BE2C (cell line): ENCODE measurements around the gene KDM6A.
"Not testable (repeated sequence)": the region's sequence is repeated elsewhere in the genome, so short reads cannot be mapped to it uniquely, and the experiment has no call there.

ENCODE experiments used
- DNase-seq: peaks from one replicate; pipeline ENCODE4 v3.0.0-alpha.2; 2020
- H3K27me3 ChIP-seq: fragments of 250-450 bp; sonication (Bioruptor Pico); 2 replicates; pipeline ENCODE4 v1.5.1; 2020; ENCODE audit warnings: mild to moderate bottlenecking
- H3K36me3 ChIP-seq: fragments of 250-450 bp; sonication (Bioruptor Pico); 2 replicates; pipeline ENCODE4 v1.5.1; 2020; ENCODE audit warnings: mild to moderate bottlenecking
- H3K4me1 ChIP-seq: fragments of 250-450 bp; sonication (Bioruptor Pico); 2 replicates; pipeline ENCODE4 v1.5.1; 2020
- H3K4me3 ChIP-seq: 2 replicates; pipeline ENCODE4 v1.5.1; 2011; ENCODE audit warnings: low read depth, low read length
- H3K9me3 ChIP-seq: fragments of 250-450 bp; sonication (Bioruptor Pico); 2 replicates; pipeline ENCODE4 v1.5.1; 2020
- CTCF ChIP-seq: IDR thresholded peaks from 2 replicates; pipeline ENCODE4 v1.5.1; 2012; ENCODE audit warnings: mild to moderate bottlenecking, low read depth, low read length

Gene KDM6A

GRCh38 chrX:45134315-45134731, 261.3 kb downstream of the KDM6A start:
- DNase-seq: peak; percentile 32

GRCh38 chrX:45134775-45135174, 261.8 kb downstream of the KDM6A start:
- Histone ChIP-seq H3K36me3 (no peaks in the 10 kb centered on the region), H3K9me3 (no peaks in the 10 kb centered on the region), H3K4me3 (no peak overlapping the region), H3K4me1 (no peaks in the 10 kb centered on the region; the same call in 1 of the 2 replicates), H3K27me3 (no peaks in the 10 kb centered on the region)
- no peak for DNase-seq
- TF ChIP-seq CTCF: no peak

More at GRCh38 chrX:45134315-45134731, 261.3 kb downstream of the KDM6A start:
- no peaks in the 10 kb centered on the region for H3K9me3 ChIP-seq
- no peaks in the 10 kb centered on the region for H3K36me3 ChIP-seq
- no peak overlapping the region for H3K4me3 ChIP-seq
- TF ChIP-seq CTCF: no peak
- no peaks in the 10 kb centered on the region; the same call in 1 of the 2 replicates for H3K4me1 ChIP-seq
- H3K27me3 ChIP-seq: no peaks in the 10 kb centered on the region

GRCh38 chrX:45135391-45136075, 262.5 kb downstream of the KDM6A start:
- H3K27me3 ChIP-seq, H3K36me3 ChIP-seq, H3K4me1 ChIP-seq, H3K9me3 ChIP-seq, DNase-seq, H3K4me3 ChIP-seq: not testable (repeated sequence)

DNA sequence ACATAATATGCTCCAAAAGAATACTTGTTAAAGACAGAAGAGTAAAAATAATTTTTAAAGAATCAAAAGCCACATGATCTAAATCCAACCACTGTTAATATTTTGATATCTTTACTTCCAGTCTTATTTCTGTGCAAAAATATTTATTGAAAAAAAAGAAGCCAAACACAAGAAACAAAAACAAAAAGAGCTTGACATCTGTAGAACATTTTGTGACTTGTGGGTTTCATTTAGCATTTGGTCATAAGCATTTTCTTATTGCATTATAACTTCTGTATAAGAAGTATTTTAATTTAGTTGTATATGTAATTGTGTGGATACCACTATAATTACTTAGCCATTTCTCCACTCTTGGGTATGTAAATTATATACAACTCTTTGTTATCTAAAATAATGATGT, 264.5 kb downstream of the KDM6A start:
- no peak for TF ChIP-seq CTCF
- no peak for DNase-seq
- Histone ChIP-seq H3K4me1 (no peaks in the 10 kb centered on the region; the same call in 1 of the 2 replicates), H3K4me3 (no peak overlapping the region), H3K27me3 (no peaks in the 10 kb centered on the region), H3K9me3 (no peaks in the 10 kb centered on the region), H3K36me3 (no peaks in the 10 kb centered on the region)

DNA sequence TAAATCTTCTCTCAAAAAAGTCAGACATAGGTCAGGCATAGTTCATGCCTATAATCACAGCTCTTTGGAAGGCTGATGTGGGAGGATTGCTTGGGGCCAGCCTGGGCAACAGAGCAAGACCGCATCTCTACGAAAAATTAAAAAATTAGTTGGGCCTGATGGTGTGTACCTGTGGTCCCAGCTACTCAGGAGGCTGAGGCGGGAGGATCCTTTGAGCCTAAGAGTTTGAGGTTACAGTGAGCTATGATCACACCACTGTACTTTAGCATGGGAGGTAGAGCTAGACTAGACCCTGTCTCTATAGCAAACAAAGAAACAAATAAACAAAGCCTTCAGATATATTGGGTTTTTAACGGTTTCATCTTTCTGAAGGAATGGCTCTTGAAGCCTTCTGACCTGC, 265.5 kb downstream of the KDM6A start:
- Histone ChIP-seq H3K9me3 (no peaks in the 10 kb centered on the region), H3K27me3 (no peaks in the 10 kb centered on the region), H3K4me1 (no peaks in the 10 kb centered on the region; the same call in 1 of the 2 replicates), H3K36me3 (no peaks in the 10 kb centered on the region), H3K4me3 (no peak overlapping the region)
- DNase-seq: no peak
- no peak for TF ChIP-seq CTCF

DNA sequence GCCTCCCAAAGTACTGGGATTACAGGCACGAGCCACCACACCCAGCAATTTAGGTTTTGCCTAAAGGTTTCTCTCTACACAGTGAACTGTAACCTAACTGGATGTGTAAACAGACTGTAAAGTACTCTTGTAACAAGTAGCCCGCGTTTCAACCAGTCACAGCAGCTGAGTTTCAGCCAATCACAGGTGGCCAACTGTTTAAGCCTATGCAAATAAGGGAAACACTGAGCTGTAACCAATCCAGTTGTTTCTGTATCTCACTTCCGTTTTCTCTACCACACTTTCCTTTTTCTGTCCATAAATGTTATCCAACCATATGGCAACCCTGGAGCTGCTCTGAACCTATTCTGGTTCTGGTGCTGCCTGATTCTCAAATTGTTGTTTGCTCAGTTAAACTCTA, 267.8 kb downstream of the KDM6A start:
- H3K4me3 ChIP-seq: no peak overlapping the region
- no peaks in the 10 kb centered on the region for H3K27me3 ChIP-seq
- TF ChIP-seq CTCF: no peak
- H3K9me3 ChIP-seq: no peaks in the 10 kb centered on the region
- no peak for DNase-seq
- H3K36me3 ChIP-seq: no peaks in the 10 kb centered on the region
- no peaks in the 10 kb centered on the region for H3K4me1 ChIP-seq
